HL-60 (cell line): Measurements from ENCODE around the gene GDPD5.

Experiments
- DNase-seq, 2 experiments: peaks; one replicate each; pipeline ENCODE4 v3.0.0-alpha.2; 2010 to 2020; ENCODE audit warnings: low read depth in 1 of 2, low spot score in 1 of 2
- H3K27ac ChIP-seq: fragments of 250-450 bp; sonication (Bioruptor Pico); replicated peaks from 2 replicates; pipeline ENCODE4 v1.5.1; 2020; ENCODE audit warnings: mild to moderate bottlenecking, moderate library complexity
- H3K27me3 ChIP-seq: fragments of 250-450 bp; sonication (Bioruptor Pico); 2 replicates; pipeline ENCODE4 v1.5.1; 2021; ENCODE audit warnings: mild to moderate bottlenecking, moderate library complexity; ENCODE audit not compliant: insufficient read depth, poor library complexity, severe bottlenecking
- H3K4me3 ChIP-seq: replicated peaks from 2 replicates; pipeline ENCODE4 v1.5.1; 2011; ENCODE audit warnings: mild to moderate bottlenecking, control low read depth, low read length; ENCODE audit not compliant: insufficient read depth
- CTCF ChIP-seq: IDR thresholded peaks from one replicate; pipeline ENCODE4 v1.5.1; 2011; ENCODE audit warnings: low read length, control low read depth, inconsistent platforms; ENCODE audit not compliant: insufficient read depth
- GABPA ChIP-seq: IDR thresholded peaks from 2 replicates; pipeline ENCODE4 v1.6.1; 2012; ENCODE audit warnings: low read depth
- POLR2AphosphoS5 ChIP-seq: IDR thresholded peaks from 2 replicates; pipeline ENCODE4 v1.6.1; 2012; ENCODE audit warnings: low read depth
- REST ChIP-seq: IDR thresholded peaks from 2 replicates; pipeline ENCODE4 v1.6.1; 2012; ENCODE audit warnings: low read depth; ENCODE audit not compliant: insufficient replicate concordance
- SPI1 ChIP-seq: IDR thresholded peaks from 2 replicates; pipeline ENCODE4 v1.6.1; 2012; ENCODE audit warnings: low read depth, mild to moderate bottlenecking, borderline replicate concordance

Gene GDPD5

GRCh38 chr11:75492181-75492820 is 33.4 kb downstream of the GDPD5 start:
- DNase-seq = peak; percentile 47 to 60
- H3K27me3 ChIP-seq = no peaks in the 10 kb centered on the region
- no peak overlapping the region for H3K27ac ChIP-seq
- TF ChIP-seq GABPA (peak; percentile 70), SPI1 (peak; percentile 83), CTCF (no peak)
- no peak overlapping the region for H3K4me3 ChIP-seq

GRCh38 chr11:75491465-75491864 is 34.3 kb downstream of the GDPD5 start:
- no peak for TF ChIP-seq REST
- TF ChIP-seq POLR2AphosphoS5 = no peak
- TF ChIP-seq SPI1 = no peak
- no peak for TF ChIP-seq CTCF
- Histone ChIP-seq H3K4me3 (no peak overlapping the region), H3K27ac (no peak overlapping the region), H3K27me3 (no peaks in the 10 kb centered on the region)
- DNase-seq = no peak

- no peaks in the 10 kb centered on the region for H3K27me3 ChIP-seq
- TF ChIP-seq REST = no peak
- no peak for TF ChIP-seq SPI1
- TF ChIP-seq CTCF = no peak
- no peak for TF ChIP-seq GABPA
- TF ChIP-seq POLR2AphosphoS5 = no peak
- no peak overlapping the region for H3K27ac ChIP-seq
- no peak for DNase-seq
- no peak overlapping the region for H3K4me3 ChIP-seq
Measured at GRCh38 chr11:75490221-75491181, 35.2 kb downstream of the GDPD5 start.
